HepG2 (cell line): ENCODE results near the gene BCL2L2. TPM values are rescaled to one million over a fixed set of nuclear protein-coding genes. Genes with fewer than 3 reads are reported as not detected.

Experiments used
- HOXA9 ChIP-seq: sonication (generic); formaldehyde crosslinking; IDR thresholded peaks from 2 replicates; pipeline ENCODE4 v1.8.1; 2022; ENCODE audit warnings: missing genetic modification reagents, mild to moderate bottlenecking, moderate library complexity, borderline replicate concordance
- MTF2 ChIP-seq: sonication (generic); formaldehyde crosslinking; IDR thresholded peaks from 2 replicates; pipeline ENCODE4 v1.5.0; 2020; ENCODE audit warnings: missing genetic modification reagents, borderline replicate concordance
- NR2C2 ChIP-seq: sonication (generic); formaldehyde crosslinking; IDR thresholded peaks from 2 replicates; pipeline ENCODE4 v1.4.0; 2020; ENCODE audit warnings: missing genetic modification reagents, mild to moderate bottlenecking, moderate library complexity, borderline replicate concordance
- PHF8 ChIP-seq: sonication (generic); formaldehyde crosslinking; IDR thresholded peaks from 2 replicates; pipeline ENCODE4 v1.5.0; 2020; ENCODE audit warnings: missing genetic modification reagents
- SNAPC2 ChIP-seq: sonication (generic); formaldehyde crosslinking; IDR thresholded peaks from 2 replicates; pipeline ENCODE4 v1.8.1; 2022; ENCODE audit warnings: mild to moderate bottlenecking, missing genetic modification reagents
- TBX2 ChIP-seq: sonication (generic); formaldehyde crosslinking; IDR thresholded peaks from 2 replicates; pipeline ENCODE4 v1.5.0; 2020; ENCODE audit warnings: missing genetic modification reagents, mild to moderate bottlenecking, borderline replicate concordance
- TCF7 ChIP-seq: sonication (generic); IDR thresholded peaks from 2 replicates; pipeline ENCODE4 v1.6.1; 2016; ENCODE audit warnings: antibody characterized with exemption, low read depth
- ZNF720 ChIP-seq: sonication (generic); formaldehyde crosslinking; IDR thresholded peaks from 2 replicates; pipeline ENCODE4 v1.4.0; 2020; ENCODE audit warnings: missing genetic modification reagents
- ZSCAN9 ChIP-seq: IDR thresholded peaks from 2 replicates; pipeline ENCODE4 v1.6.1; 2016; ENCODE audit warnings: borderline replicate concordance
- polyA plus RNA-seq, 8 experiments: library from polyadenylated mRNA; depleted of rRNA in 3 of 8; stranded (reverse) in 7 of 8; unstranded in 1 of 8; fragments of >200 nt; fragmentation: Illumina TruSeq in 4 of 8; extraction: Trizol in 4 of 8; gene quantifications; 2 replicates each; pipeline versions ENCODE4 v1.2.1 to v1.2.3, GENCODE V29; 2011 to 2016; ENCODE audit warnings: low read depth in 4 of 8, missing spikeins in 1 of 8, mixed read lengths in 1 of 8; ENCODE audit not compliant: insufficient read depth in 1 of 8
- total RNA-seq, 5 experiments: library from RNA; depleted of rRNA; stranded (reverse); fragments of >200 nt; fragmentation: Illumina TruSeq; extraction: Trizol; gene quantifications; 2 replicates each; pipeline ENCODE4 v1.2.3, GENCODE V29; 2016; ENCODE audit warnings: low read depth in 1 of 5
- TF ChIP-seq, protein P1 (sequence below): sonication (generic); formaldehyde crosslinking; IDR thresholded peaks from 2 replicates; pipeline ENCODE4 v1.8.0; 2022; ENCODE audit warnings: missing genetic modification reagents, mild to moderate bottlenecking, inconsistent platforms, borderline replicate concordance
- TF ChIP-seq, protein P2 (sequence below): sonication (generic); formaldehyde crosslinking; IDR thresholded peaks from 2 replicates; pipeline ENCODE4 v1.4.0; 2020; ENCODE audit warnings: mild to moderate bottlenecking, missing genetic modification reagents
- TF ChIP-seq, protein P3 (sequence below), 2 experiments: sonication (generic) in 1 of 2; formaldehyde crosslinking in 1 of 2; IDR thresholded peaks; 2 replicates each; pipeline versions ENCODE4 v1.6.1 to v1.9.0; 2014 to 2022; ENCODE audit warnings: antibody characterized with exemption in 1 of 2, borderline replicate concordance in 1 of 2, inconsistent platforms in 1 of 2, low read depth in 1 of 2, missing genetic modification reagents in 1 of 2
- TF ChIP-seq, protein P4 (sequence below): sonication (generic); formaldehyde crosslinking; IDR thresholded peaks from 2 replicates; pipeline ENCODE4 v1.5.1; 2020; ENCODE audit warnings: missing genetic modification reagents, mild to moderate bottlenecking, borderline replicate concordance

BCL2L2 gene
- total and polyA plus RNA-seq, 2 of the 13 experiments (the other 11 are each of a cell fraction or from before 2014, with no cell fraction given), result 28.1 to 49.8 TPM

DNA sequence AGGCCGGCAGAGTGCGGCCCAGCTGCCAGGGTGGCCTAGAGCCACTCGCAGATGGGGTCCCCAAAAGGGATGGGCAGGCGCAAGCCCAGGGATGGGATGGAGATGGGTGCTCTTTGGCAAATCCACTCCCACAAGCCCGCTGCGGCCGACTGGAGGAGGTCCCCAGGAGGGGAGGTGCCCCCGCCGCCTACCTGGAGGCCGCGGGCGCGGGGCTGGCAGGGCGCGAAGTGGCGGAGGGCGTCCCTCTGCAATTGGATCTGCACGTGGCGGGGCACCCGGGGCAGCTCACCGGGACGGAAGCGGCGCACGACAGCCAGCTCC lies 4.7 kb upstream of the BCL2L2 start (continued):
- TF ChIP-seq, protein P1, sequence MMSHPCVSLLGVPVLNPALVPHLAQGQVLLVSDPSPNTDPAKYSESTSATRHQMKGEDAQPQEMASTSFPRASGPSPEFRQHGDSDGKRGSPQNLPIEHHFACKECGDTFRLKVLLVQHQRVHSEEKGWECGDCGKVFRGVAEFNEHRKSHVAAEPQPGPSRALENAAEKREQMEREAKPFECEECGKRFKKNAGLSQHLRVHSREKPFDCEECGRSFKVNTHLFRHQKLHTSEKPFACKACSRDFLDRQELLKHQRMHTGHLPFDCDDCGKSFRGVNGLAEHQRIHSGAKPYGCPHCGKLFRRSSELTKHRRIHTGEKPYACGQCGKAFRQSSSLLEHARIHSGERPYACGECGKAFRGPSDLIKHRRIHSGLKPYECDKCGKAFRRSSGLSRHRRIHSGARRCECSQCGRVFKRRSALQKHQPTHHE (CRISPR knock-in tag), result 0 out of 2 replicates have a peak, but pooled peaks have one; percentile 89
- TF ChIP-seq PHF8 (CRISPR knock-in tag) (peak; percentile 94), SNAPC2 (peak; percentile 97), ZSCAN9 (CRISPR knock-in tag) (peak; percentile 93; the same call in 1 of the 2 replicates), TBX2 (CRISPR knock-in tag) (peak; percentile 87; the same call in 1 of the 2 replicates), MTF2 (CRISPR knock-in tag) (no peak), ZNF720 (CRISPR knock-in tag) (peak; percentile 87; the same call in 1 of the 2 replicates), NR2C2 (CRISPR knock-in tag) (peak; percentile 1; the same call in 1 of the 2 replicates), HOXA9 (CRISPR knock-in tag) (no peak), TCF7 (no peak)
- TF ChIP-seq, protein P2, sequence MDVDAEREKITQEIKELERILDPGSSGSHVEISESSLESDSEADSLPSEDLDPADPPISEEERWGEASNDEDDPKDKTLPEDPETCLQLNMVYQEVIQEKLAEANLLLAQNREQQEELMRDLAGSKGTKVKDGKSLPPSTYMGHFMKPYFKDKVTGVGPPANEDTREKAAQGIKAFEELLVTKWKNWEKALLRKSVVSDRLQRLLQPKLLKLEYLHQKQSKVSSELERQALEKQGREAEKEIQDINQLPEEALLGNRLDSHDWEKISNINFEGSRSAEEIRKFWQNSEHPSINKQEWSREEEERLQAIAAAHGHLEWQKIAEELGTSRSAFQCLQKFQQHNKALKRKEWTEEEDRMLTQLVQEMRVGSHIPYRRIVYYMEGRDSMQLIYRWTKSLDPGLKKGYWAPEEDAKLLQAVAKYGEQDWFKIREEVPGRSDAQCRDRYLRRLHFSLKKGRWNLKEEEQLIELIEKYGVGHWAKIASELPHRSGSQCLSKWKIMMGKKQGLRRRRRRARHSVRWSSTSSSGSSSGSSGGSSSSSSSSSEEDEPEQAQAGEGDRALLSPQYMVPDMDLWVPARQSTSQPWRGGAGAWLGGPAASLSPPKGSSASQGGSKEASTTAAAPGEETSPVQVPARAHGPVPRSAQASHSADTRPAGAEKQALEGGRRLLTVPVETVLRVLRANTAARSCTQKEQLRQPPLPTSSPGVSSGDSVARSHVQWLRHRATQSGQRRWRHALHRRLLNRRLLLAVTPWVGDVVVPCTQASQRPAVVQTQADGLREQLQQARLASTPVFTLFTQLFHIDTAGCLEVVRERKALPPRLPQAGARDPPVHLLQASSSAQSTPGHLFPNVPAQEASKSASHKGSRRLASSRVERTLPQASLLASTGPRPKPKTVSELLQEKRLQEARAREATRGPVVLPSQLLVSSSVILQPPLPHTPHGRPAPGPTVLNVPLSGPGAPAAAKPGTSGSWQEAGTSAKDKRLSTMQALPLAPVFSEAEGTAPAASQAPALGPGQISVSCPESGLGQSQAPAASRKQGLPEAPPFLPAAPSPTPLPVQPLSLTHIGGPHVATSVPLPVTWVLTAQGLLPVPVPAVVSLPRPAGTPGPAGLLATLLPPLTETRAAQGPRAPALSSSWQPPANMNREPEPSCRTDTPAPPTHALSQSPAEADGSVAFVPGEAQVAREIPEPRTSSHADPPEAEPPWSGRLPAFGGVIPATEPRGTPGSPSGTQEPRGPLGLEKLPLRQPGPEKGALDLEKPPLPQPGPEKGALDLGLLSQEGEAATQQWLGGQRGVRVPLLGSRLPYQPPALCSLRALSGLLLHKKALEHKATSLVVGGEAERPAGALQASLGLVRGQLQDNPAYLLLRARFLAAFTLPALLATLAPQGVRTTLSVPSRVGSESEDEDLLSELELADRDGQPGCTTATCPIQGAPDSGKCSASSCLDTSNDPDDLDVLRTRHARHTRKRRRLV (CRISPR knock-in tag), result 0 out of 2 replicates have a peak, but pooled peaks have one; percentile 77
- TF ChIP-seq, protein P3, sequence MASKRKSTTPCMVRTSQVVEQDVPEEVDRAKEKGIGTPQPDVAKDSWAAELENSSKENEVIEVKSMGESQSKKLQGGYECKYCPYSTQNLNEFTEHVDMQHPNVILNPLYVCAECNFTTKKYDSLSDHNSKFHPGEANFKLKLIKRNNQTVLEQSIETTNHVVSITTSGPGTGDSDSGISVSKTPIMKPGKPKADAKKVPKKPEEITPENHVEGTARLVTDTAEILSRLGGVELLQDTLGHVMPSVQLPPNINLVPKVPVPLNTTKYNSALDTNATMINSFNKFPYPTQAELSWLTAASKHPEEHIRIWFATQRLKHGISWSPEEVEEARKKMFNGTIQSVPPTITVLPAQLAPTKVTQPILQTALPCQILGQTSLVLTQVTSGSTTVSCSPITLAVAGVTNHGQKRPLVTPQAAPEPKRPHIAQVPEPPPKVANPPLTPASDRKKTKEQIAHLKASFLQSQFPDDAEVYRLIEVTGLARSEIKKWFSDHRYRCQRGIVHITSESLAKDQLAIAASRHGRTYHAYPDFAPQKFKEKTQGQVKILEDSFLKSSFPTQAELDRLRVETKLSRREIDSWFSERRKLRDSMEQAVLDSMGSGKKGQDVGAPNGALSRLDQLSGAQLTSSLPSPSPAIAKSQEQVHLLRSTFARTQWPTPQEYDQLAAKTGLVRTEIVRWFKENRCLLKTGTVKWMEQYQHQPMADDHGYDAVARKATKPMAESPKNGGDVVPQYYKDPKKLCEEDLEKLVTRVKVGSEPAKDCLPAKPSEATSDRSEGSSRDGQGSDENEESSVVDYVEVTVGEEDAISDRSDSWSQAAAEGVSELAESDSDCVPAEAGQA (IDR thresholded peaks at IDR 0.05; ENCODE audit: low read depth), result no peak; the same call in 1 of the 2 replicates
- TF ChIP-seq, protein P3 (CRISPR knock-in tag; IDR thresholded peaks at IDR 0.05; ENCODE audit: borderline replicate concordance), result peak; percentile 97
- TF ChIP-seq, protein P4, sequence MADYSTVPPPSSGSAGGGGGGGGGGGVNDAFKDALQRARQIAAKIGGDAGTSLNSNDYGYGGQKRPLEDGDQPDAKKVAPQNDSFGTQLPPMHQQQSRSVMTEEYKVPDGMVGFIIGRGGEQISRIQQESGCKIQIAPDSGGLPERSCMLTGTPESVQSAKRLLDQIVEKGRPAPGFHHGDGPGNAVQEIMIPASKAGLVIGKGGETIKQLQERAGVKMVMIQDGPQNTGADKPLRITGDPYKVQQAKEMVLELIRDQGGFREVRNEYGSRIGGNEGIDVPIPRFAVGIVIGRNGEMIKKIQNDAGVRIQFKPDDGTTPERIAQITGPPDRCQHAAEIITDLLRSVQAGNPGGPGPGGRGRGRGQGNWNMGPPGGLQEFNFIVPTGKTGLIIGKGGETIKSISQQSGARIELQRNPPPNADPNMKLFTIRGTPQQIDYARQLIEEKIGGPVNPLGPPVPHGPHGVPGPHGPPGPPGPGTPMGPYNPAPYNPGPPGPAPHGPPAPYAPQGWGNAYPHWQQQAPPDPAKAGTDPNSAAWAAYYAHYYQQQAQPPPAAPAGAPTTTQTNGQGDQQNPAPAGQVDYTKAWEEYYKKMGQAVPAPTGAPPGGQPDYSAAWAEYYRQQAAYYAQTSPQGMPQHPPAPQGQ, result 0 out of 2 replicates have a peak, but pooled peaks have one; percentile 7
